ENCODE measurements around the gene SEMA4D. TPM values are rescaled to one million over a fixed set of nuclear protein-coding genes. Genes with fewer than 3 reads are reported as not detected.

SEMA4D gene
- total RNA-seq, 3 donors from 2014 or later (not counting 1 experiment from before 2014, with no cell fraction given), result 354 to 448 (median 420) TPM

DNA sequence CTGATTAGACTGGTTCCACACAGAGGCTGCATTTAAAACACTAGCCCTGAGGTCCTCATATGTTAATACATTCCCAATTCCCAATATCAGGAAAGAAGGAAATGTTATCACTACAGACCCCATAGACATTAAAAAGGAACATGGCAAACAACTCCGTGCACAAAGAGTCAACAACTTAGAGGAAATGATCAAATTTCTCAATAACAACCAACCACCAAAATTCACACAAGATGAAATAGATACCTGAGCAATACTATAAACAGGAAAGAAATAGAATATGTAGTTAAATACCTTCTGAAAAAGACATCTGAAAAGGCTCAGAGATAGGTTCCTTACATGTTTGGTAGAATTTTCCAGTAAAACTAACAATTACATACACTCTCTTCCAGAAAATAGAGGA lies 28.9 kb downstream of the SEMA4D start:
- no peaks in the 10 kb centered on the region for H3K9me3 ChIP-seq (ENCODE audit: control insufficient read depth, insufficient read depth, low read length)
- DNase-seq (peak in 1 of 2 donors; percentile 31), ATAC-seq (no peak)
- Mint-ChIP-seq H3K4me1 (peaks cover 91 to 95% of the 10 kb centered on the region in 2 donors), H3K36me3 (no peaks in the 10 kb centered on the region), H3K27me3 (ENCODE audit: low read depth in 2 of 2) (no peaks in the 10 kb centered on the region), H3K4me3 (peak overlapping the region; percentile 79), H3K27ac (peak overlapping the region; percentile 80 to 94), H3K9me3 (no peaks in the 10 kb centered on the region)
- WGBS (ENCODE audit: insufficient coverage), result no CpG with 5 or more reads among the region's 1 CpG
- intact Hi-C loops (cut with micrococcal nuclease), result loop anchor here (2.0 kb wide), 1 partner anchor 16 kb away; no protein-coding TSS in a partner anchor
- peak overlapping the region; percentile 34 for H3K27ac ChIP-seq (ENCODE audit: low read length)
- H3K36me3 ChIP-seq (ENCODE audit: control insufficient read depth, insufficient read depth, low read length), result peaks cover 2% of the 10 kb centered on the region
- no peak overlapping the region for H3K4me3 ChIP-seq (ENCODE audit: low read length)
- peaks cover 58% of the 10 kb centered on the region for H3K4me1 ChIP-seq (ENCODE audit: control insufficient read depth, insufficient read depth, low read length)
- no peaks in the 10 kb centered on the region for H3K27me3 ChIP-seq (ENCODE audit: control insufficient read depth, insufficient read depth, low read length)
- TF ChIP-seq CTCF (IDR thresholded peaks at IDR 0.05), result no peak

DNA sequence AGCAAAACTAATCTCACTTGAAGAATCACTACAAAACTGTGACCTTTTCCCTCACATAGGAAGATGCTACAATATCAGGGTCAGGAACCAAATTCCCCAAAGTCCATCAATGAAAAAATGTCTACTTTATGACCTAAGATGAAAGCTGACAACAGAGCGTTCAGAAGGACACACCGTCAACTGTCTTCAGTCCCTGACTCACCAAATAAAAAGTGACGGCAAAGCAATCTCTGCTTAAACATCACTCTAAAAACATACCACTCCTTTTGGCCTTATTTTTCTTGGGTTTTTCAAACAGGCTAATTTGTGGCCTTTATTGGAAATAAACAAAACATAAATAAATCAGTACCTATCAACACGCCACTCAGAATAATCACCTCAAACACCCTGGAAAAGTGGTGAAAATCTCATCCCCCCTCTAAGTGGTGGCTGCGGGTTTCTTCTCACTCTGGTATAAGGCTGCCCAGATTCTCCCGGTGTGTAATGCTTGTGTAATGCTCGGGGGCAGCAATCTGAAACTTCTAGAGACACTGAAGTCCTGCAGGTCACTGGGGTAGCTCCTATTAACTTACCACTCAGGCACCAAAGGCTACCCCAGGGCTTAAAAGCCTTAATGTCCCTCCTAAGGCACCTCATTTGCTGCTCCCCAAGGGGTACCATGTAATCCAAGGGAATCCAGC lies 29.5 kb downstream of the SEMA4D start:
- no peaks in the 10 kb centered on the region for H3K9me3 ChIP-seq (ENCODE audit: control insufficient read depth, insufficient read depth, low read length)
- Mint-ChIP-seq H3K9me3 (no peaks in the 10 kb centered on the region), H3K36me3 (no peaks in the 10 kb centered on the region), H3K27ac (peak overlapping the region; percentile 80 to 94), H3K4me3 (peak overlapping the region; percentile 79), H3K27me3 (ENCODE audit: low read depth in 2 of 2) (no peaks in the 10 kb centered on the region), H3K4me1 (peaks cover 91 to 92% of the 10 kb centered on the region in 2 donors)
- intact Hi-C loops (cut with micrococcal nuclease), result loop anchor here (2.0 kb wide), 1 partner anchor 16 kb away; no protein-coding TSS in a partner anchor
- WGBS (ENCODE audit: insufficient coverage), result 64% methylated on average over 7 of the region's 7 CpGs
- H3K27me3 ChIP-seq (ENCODE audit: control insufficient read depth, insufficient read depth, low read length), result no peaks in the 10 kb centered on the region
- H3K27ac ChIP-seq (ENCODE audit: low read length), result peak overlapping the region; percentile 34
- peaks cover 2% of the 10 kb centered on the region for H3K36me3 ChIP-seq (ENCODE audit: control insufficient read depth, insufficient read depth, low read length)
- TF ChIP-seq CTCF (IDR thresholded peaks at IDR 0.05), result no peak
- ATAC-seq (peak in 2 of 3 donors; percentile 39 to 60), DNase-seq (peak in 1 of 2 donors; percentile 51)
- H3K4me1 ChIP-seq (ENCODE audit: control insufficient read depth, insufficient read depth, low read length), result peaks cover 64% of the 10 kb centered on the region
- H3K4me3 ChIP-seq (ENCODE audit: low read length), result no peak overlapping the region

DNA sequence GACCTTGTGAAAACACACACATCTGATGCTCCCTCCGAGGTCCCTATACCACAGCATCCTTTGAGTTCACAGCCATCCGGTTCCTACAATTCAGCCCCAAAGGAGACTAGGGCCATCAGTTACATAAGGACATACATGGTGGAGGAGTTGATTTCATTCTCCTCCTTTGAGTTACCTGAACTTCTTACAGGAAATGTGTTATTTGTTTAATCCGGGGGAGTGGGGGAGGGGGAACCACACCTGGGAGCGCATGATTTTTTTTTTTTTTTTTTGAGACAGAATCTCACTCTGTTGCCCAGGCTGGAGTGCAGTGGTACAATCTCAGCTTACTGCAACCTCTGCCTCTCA lies 30.7 kb downstream of the SEMA4D start:
- DNase-seq (peak in 1 of 2 donors; percentile 75), ATAC-seq (no peak)
- H3K4me1 ChIP-seq (ENCODE audit: control insufficient read depth, insufficient read depth, low read length), result peaks cover 74% of the 10 kb centered on the region
- H3K36me3 Mint-ChIP-seq, result no peaks in the 10 kb centered on the region
- H3K27me3 ChIP-seq (ENCODE audit: control insufficient read depth, insufficient read depth, low read length), result no peaks in the 10 kb centered on the region
- intact Hi-C loops (cut with micrococcal nuclease), result no loop called here
- H3K27ac ChIP-seq (ENCODE audit: low read length), result peak overlapping the region; percentile 56
- peaks cover 95% of the 10 kb centered on the region in 2 donors for H3K4me1 Mint-ChIP-seq
- H3K9me3 Mint-ChIP-seq, result no peaks in the 10 kb centered on the region
- H3K27ac Mint-ChIP-seq, result peak overlapping the region; percentile 80 to 94
- no peak overlapping the region for H3K4me3 ChIP-seq (ENCODE audit: low read length)
- no peak for TF ChIP-seq CTCF (IDR thresholded peaks at IDR 0.05)
- WGBS (ENCODE audit: insufficient coverage), result 56% methylated on average over 1 of the region's 4 CpGs
- H3K36me3 ChIP-seq (ENCODE audit: control insufficient read depth, insufficient read depth, low read length), result peaks cover 2% of the 10 kb centered on the region
- peak overlapping the region; percentile 63 for H3K4me3 Mint-ChIP-seq
- no peaks in the 10 kb centered on the region for H3K9me3 ChIP-seq (ENCODE audit: control insufficient read depth, insufficient read depth, low read length)
- H3K27me3 Mint-ChIP-seq (ENCODE audit: low read depth in 2 of 2), result no peaks in the 10 kb centered on the region
